ENCODE measurements around the gene COX6B2. TPM values are rescaled to one million over a fixed set of nuclear protein-coding genes. Genes with fewer than 3 reads are reported as not detected.

COX6B2 gene
- total RNA-seq, 3 donors from 2014 or later = 16.6 to 30.0 (median 17.2) TPM

GRCh38 chr19:55373306-55373992, 18.9 kb upstream of the COX6B2 start:
- ATAC-seq = peak; percentile 17
- intact Hi-C loops (cut with DNase I, micrococcal nuclease) = no loop called here

GRCh38 chr19:55372316-55373081, 18.0 kb upstream of the COX6B2 start:
- Histone ChIP-seq H3K9me3 (no peaks in the 10 kb centered on the region), H3K4me1 (ENCODE audit: low read depth) (peaks cover 8% of the 10 kb centered on the region), H3K4me3 (no peak overlapping the region), H3K36me3 (ENCODE audit: low read depth) (no peaks in the 10 kb centered on the region)
- no peak for DNase-seq
- intact Hi-C loops (cut with DNase I, micrococcal nuclease) = no loop called here
- no peak for ATAC-seq
- TF ChIP-seq CTCF (IDR thresholded peaks at IDR 0.05) = no peak

More at GRCh38 chr19:55373306-55373992, 18.9 kb upstream of the COX6B2 start:
- H3K4me1 ChIP-seq (ENCODE audit: low read depth) = peaks cover 8% of the 10 kb centered on the region
- H3K4me3 ChIP-seq = no peak overlapping the region
- DNase-seq = no peak
- H3K36me3 ChIP-seq (ENCODE audit: low read depth) = no peaks in the 10 kb centered on the region
- no peak for TF ChIP-seq CTCF (IDR thresholded peaks at IDR 0.05)
- no peaks in the 10 kb centered on the region for H3K9me3 ChIP-seq

- intact Hi-C loops (cut with DNase I, micrococcal nuclease) = no loop called here
- H3K4me3 ChIP-seq = no peak within 1 kb of the TSS
- no peaks in the 10 kb centered on the region for H3K36me3 ChIP-seq (ENCODE audit: low read depth)
- DNase-seq (peak in 1 of 3 donors; percentile 44), ATAC-seq (no peak)
- TF ChIP-seq CTCF (IDR thresholded peaks at IDR 0.05) = no peak
- peaks cover 8% of the 10 kb centered on the region for H3K4me1 ChIP-seq (ENCODE audit: low read depth)
- H3K9me3 ChIP-seq = no peaks in the 10 kb centered on the region
These were observed 15.9 kb upstream of the COX6B2 start, which contains the start of gene IL11 for GRCh38 chr19:55370305-55370988. Gene IL11, minus strand, starts transcription at chr19:55370463. Its CDS starts 153 bp downstream, at chr19:55370310.

- DNase-seq = peak in 1 of 3 donors; percentile 44
- no peaks in the 10 kb centered on the region for H3K36me3 ChIP-seq (ENCODE audit: low read depth)
- peak; percentile 23 for ATAC-seq
- H3K4me3 ChIP-seq = no peak overlapping the region
- peaks cover 8% of the 10 kb centered on the region for H3K4me1 ChIP-seq (ENCODE audit: low read depth)
- H3K9me3 ChIP-seq = no peaks in the 10 kb centered on the region
- intact Hi-C loops (cut with DNase I, micrococcal nuclease) = no loop called here
- TF ChIP-seq CTCF (IDR thresholded peaks at IDR 0.05) = no peak
These were observed 15.3 kb upstream of the COX6B2 start for GRCh38 chr19:55369653-55370304.

Measured in mucosa of descending colon (tissue), 3 donors.